IPS DF 4.7 (cell line): ENCODE measurements around the gene KCNJ6.

ENCODE experiments used
- DNase-seq: peaks from one replicate; pipeline ENCODE4 v3.0.0-alpha.2; 2013; ENCODE audit warnings: low spot score; ENCODE audit errors: extremely low read depth

KCNJ6 gene

GRCh38 chr21:37905291-37905690 lies 11.0 kb downstream of the KCNJ6 start:
- no peak for DNase-seq

- no peak for DNase-seq
Measured at GRCh38 chr21:37904856-37905255, 11.4 kb downstream of the KCNJ6 start.

GRCh38 chr21:37903396-37903795 lies 12.9 kb downstream of the KCNJ6 start:
- DNase-seq: no peak

GRCh38 chr21:37899146-37899545 lies 17.1 kb downstream of the KCNJ6 start:
- DNase-seq: no peak

- DNase-seq: no peak
Measured at GRCh38 chr21:37896788-37897187, 19.5 kb downstream of the KCNJ6 start.

- no peak for DNase-seq
Measured at GRCh38 chr21:37891972-37892371, 24.3 kb downstream of the KCNJ6 start.

- DNase-seq: no peak
Measured at GRCh38 chr21:37888659-37889058, 27.6 kb downstream of the KCNJ6 start.

GRCh38 chr21:37886726-37887299 lies 29.4 kb downstream of the KCNJ6 start:
- no peak for DNase-seq

GRCh38 chr21:37886120-37886519 lies 30.1 kb downstream of the KCNJ6 start:
- no peak for DNase-seq

GRCh38 chr21:37878946-37879660 lies 37.2 kb downstream of the KCNJ6 start:
- no peak for DNase-seq

- no peak for DNase-seq
Measured at GRCh38 chr21:37877888-37878684, 38.2 kb downstream of the KCNJ6 start.

GRCh38 chr21:37877171-37877570 lies 39.1 kb downstream of the KCNJ6 start:
- DNase-seq: no peak

GRCh38 chr21:37876561-37876960 lies 39.7 kb downstream of the KCNJ6 start:
- no peak for DNase-seq

- DNase-seq: no peak
Measured at GRCh38 chr21:37874904-37875780, 41.1 kb downstream of the KCNJ6 start.

GRCh38 chr21:37874481-37874880 lies 41.8 kb downstream of the KCNJ6 start:
- DNase-seq: no peak

GRCh38 chr21:37873655-37874054 lies 42.6 kb downstream of the KCNJ6 start:
- DNase-seq: no peak

GRCh38 chr21:37871121-37871862 lies 45.0 kb downstream of the KCNJ6 start:
- no peak for DNase-seq

GRCh38 chr21:37870221-37870620 lies 46.0 kb downstream of the KCNJ6 start:
- DNase-seq: no peak

- no peak for DNase-seq
Measured at GRCh38 chr21:37869661-37870060, 46.6 kb downstream of the KCNJ6 start.

GRCh38 chr21:37868446-37869295 lies 47.6 kb downstream of the KCNJ6 start:
- DNase-seq: no peak
